ENCODE data around the gene TP53I13.

Gene TP53I13

GRCh38 chr17:29568331-29569244, at the start of gene TP53I13:
TP53I13 (plus strand) TSS chr17:29568701; CDS start chr17:29568759, 58 bp downstream.
- H3K27me3 ChIP-seq (replicated peaks), result no peaks in the 10 kb centered on the region
- no peak within 1 kb of the TSS for H3K27ac ChIP-seq
- no peak for TF ChIP-seq CTCF (IDR thresholded peaks at IDR 0.05; ENCODE audit: low read depth, low read length, missing control alignments)
- peaks cover 6% of the 10 kb centered on the region for H3K36me3 ChIP-seq (replicated peaks)
- H3K4me3 ChIP-seq (ENCODE audit: low read depth, low read length), result peak within 1 kb of the TSS; percentile 69
- in situ Hi-C loops (cut with HindIII; ENCODE audit: low pct_ligation_motif_present, low sequenced_read_pairs), result no loop called here
- DNase-seq, result peak; percentile 59

DNA sequence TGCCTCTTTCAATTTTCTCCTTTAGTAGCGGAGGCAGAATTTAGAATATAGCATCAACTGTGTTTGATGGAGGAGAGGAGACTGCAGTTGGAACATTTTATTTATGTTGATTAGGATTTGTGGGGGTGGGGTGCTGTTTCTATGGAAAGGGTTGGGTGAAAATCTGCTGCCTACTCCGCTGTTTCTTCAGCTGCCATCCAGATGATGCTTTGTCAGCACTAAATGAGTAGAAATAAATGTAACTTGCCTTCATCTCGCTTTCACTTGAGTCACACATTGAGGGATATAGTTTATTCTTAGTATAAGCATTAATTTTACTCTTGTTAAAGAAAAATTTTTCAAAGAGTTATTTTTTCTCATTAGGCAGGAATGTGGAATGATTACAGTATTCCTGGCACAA, 43.8 kb upstream of the TP53I13 start:
- H3K27me3 ChIP-seq (replicated peaks), result no peaks in the 10 kb centered on the region
- H3K4me3 ChIP-seq (ENCODE audit: low read depth, low read length), result no peak overlapping the region
- H3K36me3 ChIP-seq (replicated peaks), result peaks cover 33% of the 10 kb centered on the region
- TF ChIP-seq CTCF (IDR thresholded peaks at IDR 0.05; ENCODE audit: low read depth, low read length, missing control alignments), result no peak
- no peak overlapping the region for H3K27ac ChIP-seq
- no peak for DNase-seq
- in situ Hi-C loops (cut with HindIII; ENCODE audit: low pct_ligation_motif_present, low sequenced_read_pairs), result no loop called here

- in situ Hi-C loops (cut with HindIII; ENCODE audit: low pct_ligation_motif_present, low sequenced_read_pairs), result no loop called here
- no peak for DNase-seq
- H3K27ac ChIP-seq, result no peak overlapping the region
- peaks cover 24% of the 10 kb centered on the region for H3K36me3 ChIP-seq (replicated peaks)
- no peaks in the 10 kb centered on the region for H3K27me3 ChIP-seq (replicated peaks)
- TF ChIP-seq CTCF (IDR thresholded peaks at IDR 0.05; ENCODE audit: low read depth, low read length, missing control alignments), result no peak
- no peak overlapping the region for H3K4me3 ChIP-seq (ENCODE audit: low read depth, low read length)
Measured at GRCh38 chr17:29526322-29526721, 42.2 kb upstream of the TP53I13 start.

DNA sequence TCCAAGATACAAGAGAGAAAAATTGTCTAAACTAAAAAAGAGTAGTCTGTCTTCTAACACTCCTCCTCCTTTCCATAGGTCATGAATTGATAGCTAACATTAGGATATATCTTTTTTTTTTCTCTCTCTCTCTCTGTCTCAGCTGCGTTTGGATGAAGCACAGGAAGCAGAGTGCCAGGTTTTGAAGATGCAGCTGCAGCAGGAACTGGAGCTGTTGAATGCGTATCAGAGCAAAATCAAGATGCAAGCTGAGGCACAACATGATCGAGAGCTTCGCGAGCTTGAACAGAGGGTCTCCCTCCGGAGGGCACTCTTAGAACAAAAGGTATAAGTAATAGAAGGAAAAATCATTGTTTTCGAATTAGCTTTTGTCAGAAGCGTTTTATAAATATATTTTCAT, 34.5 kb upstream of the TP53I13 start:
- no peaks in the 10 kb centered on the region for H3K27me3 ChIP-seq (replicated peaks)
- H3K27ac ChIP-seq, result no peak overlapping the region
- H3K36me3 ChIP-seq (replicated peaks), result peaks cover 28% of the 10 kb centered on the region
- no peak overlapping the region for H3K4me3 ChIP-seq (ENCODE audit: low read depth, low read length)
- no peak for TF ChIP-seq CTCF (IDR thresholded peaks at IDR 0.05; ENCODE audit: low read depth, low read length, missing control alignments)
- DNase-seq, result no peak
- in situ Hi-C loops (cut with HindIII; ENCODE audit: low pct_ligation_motif_present, low sequenced_read_pairs), result no loop called here

DNA sequence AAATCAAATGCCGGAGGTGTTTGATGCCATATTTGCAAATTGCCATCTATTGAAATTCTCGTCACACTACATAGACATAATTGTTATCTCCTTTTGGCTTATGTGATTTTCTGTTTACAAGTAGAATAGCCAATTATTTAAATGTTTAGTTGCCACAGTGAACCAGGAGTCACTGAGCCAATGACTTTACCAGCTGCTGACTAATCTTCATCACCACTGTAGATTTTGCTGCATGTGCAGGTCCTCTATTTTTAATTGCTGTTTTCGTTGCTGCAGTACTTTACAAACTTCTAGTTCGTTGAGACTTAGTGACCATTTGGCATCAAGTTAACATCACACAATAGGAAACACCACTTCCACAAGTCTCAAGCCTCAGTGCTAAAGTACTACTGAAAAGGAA, 24.4 kb upstream of the TP53I13 start:
- Histone ChIP-seq H3K36me3 (replicated peaks) (peaks cover 32% of the 10 kb centered on the region), H3K27me3 (replicated peaks) (no peaks in the 10 kb centered on the region), H3K27ac (no peak overlapping the region), H3K4me3 (ENCODE audit: low read depth, low read length) (no peak overlapping the region)
- DNase-seq, result no peak
- no peak for TF ChIP-seq CTCF (IDR thresholded peaks at IDR 0.05; ENCODE audit: low read depth, low read length, missing control alignments)
- in situ Hi-C loops (cut with HindIII; ENCODE audit: low pct_ligation_motif_present, low sequenced_read_pairs), result no loop called here

Data from brain microvascular endothelial cell (primary cell).